B cell (primary cell): ENCODE results near the gene CPLX1.

Source experiments
- EZH2 ChIP-seq: IDR thresholded peaks from 2 replicates; pipeline ENCODE4 v1.6.1; 2012; ENCODE audit warnings: borderline replicate concordance, low read depth, mild to moderate bottlenecking, moderate library complexity, low read length; ENCODE audit not compliant: insufficient read depth, poor library complexity, severe bottlenecking
- TF ChIP-seq, protein P1 (sequence below): fragments of 200-600 bp; IDR thresholded peaks from one replicate; pipeline ENCODE4 v1.8.0; 2022; ENCODE audit warnings: antibody characterized with exemption, mild to moderate bottlenecking

DNA sequence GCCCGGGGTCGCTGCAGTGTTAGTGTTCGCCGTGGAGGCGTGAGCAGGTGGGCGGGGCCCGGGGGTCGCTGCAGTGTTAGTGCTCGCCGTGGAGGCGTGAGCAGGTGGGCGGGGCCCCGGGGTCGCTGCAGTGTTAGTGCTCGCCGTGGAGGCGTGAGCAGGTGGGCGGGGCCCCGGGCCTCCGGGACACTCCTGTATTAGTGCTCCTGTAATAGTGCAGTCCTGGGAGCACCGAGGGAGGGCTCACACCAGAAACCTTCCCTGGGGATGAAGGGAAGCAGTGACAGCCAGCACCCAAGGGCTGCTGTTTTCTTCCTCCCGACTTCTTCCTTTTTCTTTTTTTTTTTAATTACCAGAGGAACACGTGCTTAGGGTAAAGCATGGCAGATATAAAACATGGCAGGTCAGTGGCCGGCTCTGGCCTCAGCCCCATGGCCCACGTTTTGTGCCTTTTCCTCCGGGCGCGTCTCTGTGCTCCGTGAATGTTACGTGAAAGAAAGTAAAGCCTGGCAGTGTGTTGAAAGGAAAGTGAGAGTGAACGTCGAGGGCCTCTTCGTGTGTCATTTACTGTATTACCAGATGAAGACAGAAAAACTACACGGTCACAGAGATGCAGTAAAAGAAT, 78.3 kb downstream of the CPLX1 start:
- TF ChIP-seq, protein P1, sequence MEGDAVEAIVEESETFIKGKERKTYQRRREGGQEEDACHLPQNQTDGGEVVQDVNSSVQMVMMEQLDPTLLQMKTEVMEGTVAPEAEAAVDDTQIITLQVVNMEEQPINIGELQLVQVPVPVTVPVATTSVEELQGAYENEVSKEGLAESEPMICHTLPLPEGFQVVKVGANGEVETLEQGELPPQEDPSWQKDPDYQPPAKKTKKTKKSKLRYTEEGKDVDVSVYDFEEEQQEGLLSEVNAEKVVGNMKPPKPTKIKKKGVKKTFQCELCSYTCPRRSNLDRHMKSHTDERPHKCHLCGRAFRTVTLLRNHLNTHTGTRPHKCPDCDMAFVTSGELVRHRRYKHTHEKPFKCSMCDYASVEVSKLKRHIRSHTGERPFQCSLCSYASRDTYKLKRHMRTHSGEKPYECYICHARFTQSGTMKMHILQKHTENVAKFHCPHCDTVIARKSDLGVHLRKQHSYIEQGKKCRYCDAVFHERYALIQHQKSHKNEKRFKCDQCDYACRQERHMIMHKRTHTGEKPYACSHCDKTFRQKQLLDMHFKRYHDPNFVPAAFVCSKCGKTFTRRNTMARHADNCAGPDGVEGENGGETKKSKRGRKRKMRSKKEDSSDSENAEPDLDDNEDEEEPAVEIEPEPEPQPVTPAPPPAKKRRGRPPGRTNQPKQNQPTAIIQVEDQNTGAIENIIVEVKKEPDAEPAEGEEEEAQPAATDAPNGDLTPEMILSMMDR: no peak
- TF ChIP-seq EZH2: no peak
